GM19043 (cell line): ENCODE measurements around the gene FOSL2.

Experiments
- ATAC-seq: cut with Tn5 transposase; IDR thresholded peaks from one replicate; pipeline ENCODE4 v1.9.1; 2021; ENCODE audit warnings: low read depth; ENCODE audit not compliant: unreplicated experiment

Gene FOSL2

GRCh38 chr2:28445448-28446258, 53.0 kb downstream of the FOSL2 start:
- ATAC-seq, result no peak

- ATAC-seq, result no peak
Measured at GRCh38 chr2:28446531-28446930, 53.9 kb downstream of the FOSL2 start.

GRCh38 chr2:28447086-28447485, 54.4 kb downstream of the FOSL2 start:
- no peak for ATAC-seq

DNA sequence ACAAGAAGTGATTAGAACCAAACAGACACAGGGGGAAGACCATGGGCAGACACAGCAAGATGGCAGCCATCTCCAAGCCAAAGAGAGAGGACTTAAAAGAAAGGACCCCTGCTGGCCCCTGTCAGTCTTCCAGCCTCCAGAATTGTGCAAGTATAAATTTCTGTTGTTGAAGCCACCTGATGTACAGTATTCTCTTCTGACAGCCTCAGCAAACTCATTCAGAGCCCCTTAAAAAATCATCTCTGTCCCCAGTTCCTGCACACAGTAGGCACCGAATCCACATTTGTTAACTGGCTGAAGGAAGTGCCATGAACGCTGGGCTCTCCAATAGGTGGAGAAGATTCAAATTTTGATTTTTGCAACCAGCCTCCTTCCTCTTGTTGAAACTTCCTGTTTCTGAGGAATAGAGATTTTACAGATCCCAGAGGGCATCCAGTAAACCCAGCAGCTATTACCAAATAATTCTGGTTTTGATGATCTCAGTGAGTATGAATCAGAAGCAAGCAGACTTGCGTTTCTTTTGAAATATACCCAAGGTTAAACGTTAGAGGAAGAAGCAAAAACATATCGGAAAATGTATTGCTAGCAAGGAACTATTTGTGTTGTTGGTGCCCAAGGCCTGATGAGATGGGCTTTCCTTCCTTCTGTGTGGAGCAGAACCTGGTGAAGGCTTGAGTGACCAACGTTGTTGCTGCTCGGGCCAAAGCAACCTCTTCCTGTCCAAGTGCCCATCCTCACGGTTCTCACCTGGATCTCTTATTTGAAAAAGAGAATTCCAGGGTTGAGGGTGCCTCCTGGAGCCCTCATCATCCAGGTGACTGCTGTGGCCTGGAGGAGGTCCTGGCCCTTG, 55.5 kb downstream of the FOSL2 start:
- no peak for ATAC-seq

DNA sequence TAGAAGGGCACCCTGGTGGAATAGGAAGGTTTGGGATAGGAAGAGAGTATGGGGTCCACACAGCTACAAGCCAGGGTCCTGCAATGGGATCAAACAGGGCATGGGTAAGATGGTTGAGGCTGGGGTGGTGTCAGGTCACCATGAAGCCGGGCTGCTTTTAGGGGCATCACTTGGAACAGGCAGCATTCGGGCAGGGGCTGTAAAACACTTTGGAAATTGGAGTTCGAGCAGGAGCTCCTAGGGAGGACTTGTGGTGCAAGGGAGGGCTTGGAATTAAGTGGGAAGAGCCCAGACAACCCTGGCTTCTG, 56.1 kb downstream of the FOSL2 start:
- no peak for ATAC-seq

- no peak for ATAC-seq
Measured at GRCh38 chr2:28449126-28449487, 56.4 kb downstream of the FOSL2 start.

GRCh38 chr2:28449488-28450395, 57.1 kb downstream of the FOSL2 start:
- no peak for ATAC-seq

GRCh38 chr2:28450901-28451565, 58.4 kb downstream of the FOSL2 start:
- ATAC-seq, result no peak

- ATAC-seq, result no peak
Measured at GRCh38 chr2:28451793-28452533, 59.3 kb downstream of the FOSL2 start.

GRCh38 chr2:28452534-28453081, 60.0 kb downstream of the FOSL2 start:
- ATAC-seq, result no peak

DNA sequence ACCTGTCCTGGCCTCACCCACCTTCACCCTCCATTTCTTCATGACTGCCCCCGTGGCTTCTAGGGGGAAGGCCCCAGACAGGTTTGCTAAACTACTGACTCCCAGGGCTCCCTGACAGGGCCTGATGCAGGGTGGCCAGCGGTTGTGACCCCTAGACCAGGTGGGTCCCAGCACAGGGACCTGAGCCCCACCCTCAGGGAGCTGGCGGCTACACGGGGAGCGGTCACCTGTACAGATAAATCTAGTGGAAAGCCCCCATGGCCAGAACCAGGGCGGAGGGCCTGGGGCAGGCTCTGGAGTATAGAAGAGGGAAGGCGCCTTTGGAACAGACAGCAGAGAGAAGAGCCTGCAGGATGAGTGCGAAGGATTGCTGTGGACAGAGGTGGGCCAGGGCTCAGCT, 60.7 kb downstream of the FOSL2 start:
- ATAC-seq, result no peak

- no peak for ATAC-seq
Measured at GRCh38 chr2:28454016-28454930, 61.6 kb downstream of the FOSL2 start.

GRCh38 chr2:28457237-28457636, 64.6 kb downstream of the FOSL2 start:
- ATAC-seq, result no peak

GRCh38 chr2:28461056-28461455, 68.4 kb downstream of the FOSL2 start:
- ATAC-seq, result no peak

GRCh38 chr2:28462122-28462521, 69.5 kb downstream of the FOSL2 start:
- ATAC-seq, result no peak

DNA sequence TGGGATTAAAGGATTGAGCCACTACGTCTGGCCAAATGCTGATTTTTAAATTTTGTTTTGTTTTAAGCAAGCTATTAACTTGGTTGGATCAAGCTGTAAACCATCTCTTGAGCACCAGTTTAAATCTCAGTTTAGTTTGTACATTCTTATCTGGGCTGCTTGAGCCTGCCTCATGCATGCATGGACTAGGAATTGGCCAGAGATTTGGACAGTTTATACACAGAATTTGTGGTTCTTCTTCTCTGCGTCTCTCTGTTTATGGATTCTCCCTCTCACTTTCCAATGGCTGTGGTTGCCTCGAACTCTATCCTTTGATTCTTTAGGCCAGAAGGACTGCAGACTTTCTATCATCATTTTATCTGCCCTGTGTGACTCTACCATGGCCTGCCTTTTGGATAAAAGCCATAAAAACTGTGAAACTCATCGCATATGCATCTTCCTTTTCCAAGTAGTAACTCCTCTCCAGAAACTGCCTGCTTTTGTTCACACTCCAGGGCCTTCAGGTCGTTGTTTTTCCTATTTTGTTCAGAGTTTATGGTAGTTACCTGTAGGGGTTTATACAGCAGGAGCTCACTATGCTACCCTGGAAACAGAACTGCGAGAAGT, 70.7 kb downstream of the FOSL2 start:
- ATAC-seq, result no peak

- no peak for ATAC-seq
Measured at GRCh38 chr2:28463893-28464292, 71.2 kb downstream of the FOSL2 start.
